ENCODE data around the gene SUCLA2.

The SUCLA2 gene

DNA sequence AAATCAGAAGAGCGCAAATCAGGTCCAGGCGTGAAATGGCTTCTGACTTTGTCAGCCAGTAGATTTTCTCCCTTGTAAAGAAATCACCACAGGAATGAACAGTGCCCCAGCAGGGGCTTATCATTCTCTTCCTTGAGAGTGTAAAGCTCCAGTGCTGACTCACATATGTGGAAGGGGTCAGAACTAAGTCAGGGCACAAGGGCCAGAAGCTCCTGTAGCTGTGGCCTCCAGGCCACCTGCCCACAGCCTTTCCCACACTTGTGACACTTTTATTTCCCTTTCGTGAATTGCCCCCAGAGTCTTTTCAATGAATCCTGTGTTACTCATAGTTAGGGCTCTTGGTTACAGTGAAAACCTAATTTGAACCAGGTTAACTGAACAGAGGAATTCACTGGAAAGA, 99.6 kb downstream of the SUCLA2 start:
- no peak for DNase-seq (ENCODE audit: low spot score)

DNA sequence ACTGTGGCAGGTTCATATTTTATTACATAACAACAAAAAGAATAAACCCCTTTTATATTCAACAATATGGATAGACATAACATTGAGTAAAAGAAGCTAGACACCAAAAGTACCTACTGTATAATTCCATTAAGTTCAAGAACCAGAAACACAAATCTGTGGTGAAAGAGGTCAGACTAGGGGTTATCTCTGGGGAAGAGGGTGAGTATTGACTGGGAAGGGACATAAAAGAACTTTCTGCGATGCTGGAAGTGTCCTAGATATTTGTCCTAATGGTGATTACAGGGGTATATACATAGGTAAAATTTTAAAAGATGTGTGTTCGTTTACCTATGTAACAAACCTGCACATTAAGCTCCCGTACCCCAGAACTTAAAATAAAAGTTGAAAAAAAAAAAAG, 103.0 kb downstream of the SUCLA2 start:
- no peak for DNase-seq (ENCODE audit: low spot score)

DNA sequence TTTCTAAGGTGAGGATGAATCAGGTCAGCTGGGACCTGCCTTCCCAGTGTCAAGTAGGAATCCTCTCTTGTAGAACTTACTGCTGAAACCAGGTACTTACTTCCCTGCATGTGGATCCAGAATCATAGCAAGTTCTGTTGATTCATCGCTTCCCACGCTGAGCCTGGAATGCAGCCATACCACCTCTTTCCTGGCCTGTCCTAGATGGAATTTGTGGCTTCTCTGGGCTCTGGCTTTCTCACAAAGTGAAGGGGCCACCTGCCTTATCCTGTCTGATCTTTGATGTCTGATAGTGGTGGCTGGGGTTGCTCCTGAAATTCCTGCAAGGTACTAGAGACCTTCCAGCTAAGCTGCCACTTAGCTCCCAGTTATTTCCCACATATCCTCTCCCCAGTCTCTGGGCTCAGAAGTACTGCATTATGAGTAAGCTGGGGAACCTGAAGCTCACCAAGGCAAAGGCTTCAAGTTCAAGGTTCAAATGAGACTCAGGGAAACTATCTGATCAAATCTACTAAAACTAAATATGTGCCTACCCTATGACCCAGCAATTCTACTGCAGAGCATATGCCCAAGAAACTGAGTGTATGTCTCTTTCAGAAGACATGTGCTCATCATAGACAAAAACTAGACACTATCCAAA, 103.5 kb downstream of the SUCLA2 start:
- DNase-seq (ENCODE audit: low spot score): no peak

DNA sequence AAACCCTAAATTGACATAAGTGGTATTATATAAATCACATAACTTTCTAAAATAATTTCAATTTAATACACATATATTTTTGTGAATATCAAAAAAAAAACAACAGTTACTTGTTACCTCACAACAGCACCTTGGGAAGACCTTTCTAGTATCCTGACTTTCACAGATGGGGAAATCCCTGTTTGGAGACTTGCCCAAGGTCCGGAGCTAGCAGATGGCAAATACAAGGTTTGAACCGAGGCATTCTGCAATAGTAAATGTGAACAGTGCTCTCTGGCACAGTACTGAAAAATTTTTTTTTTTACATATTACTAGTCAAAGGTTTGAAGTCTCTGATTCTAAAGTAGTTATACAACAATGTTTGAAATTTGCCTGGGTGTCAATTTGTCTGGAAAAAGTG, 104.5 kb downstream of the SUCLA2 start:
- DNase-seq (ENCODE audit: low spot score): no peak

DNA sequence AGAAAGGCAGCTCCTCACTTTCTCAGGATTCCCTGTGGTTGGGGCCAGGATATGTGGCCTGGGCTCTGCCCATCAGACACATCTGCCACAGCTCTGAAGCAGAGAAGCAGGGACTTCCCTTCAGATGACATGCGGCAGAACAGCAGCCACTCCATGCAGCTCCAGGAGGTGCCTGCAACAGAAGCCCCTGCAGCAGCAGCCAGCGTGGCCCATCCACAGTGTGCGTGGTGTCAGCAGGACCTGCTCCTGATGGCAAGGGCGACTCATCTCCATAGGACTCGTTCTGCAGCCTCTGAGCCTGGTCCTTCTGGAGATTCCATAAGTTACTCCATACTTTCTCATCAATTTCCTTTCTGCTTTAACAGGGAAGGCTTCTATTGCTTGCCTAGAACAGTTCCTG, 105.0 kb downstream of the SUCLA2 start:
- no peak for DNase-seq (ENCODE audit: low spot score)

DNA sequence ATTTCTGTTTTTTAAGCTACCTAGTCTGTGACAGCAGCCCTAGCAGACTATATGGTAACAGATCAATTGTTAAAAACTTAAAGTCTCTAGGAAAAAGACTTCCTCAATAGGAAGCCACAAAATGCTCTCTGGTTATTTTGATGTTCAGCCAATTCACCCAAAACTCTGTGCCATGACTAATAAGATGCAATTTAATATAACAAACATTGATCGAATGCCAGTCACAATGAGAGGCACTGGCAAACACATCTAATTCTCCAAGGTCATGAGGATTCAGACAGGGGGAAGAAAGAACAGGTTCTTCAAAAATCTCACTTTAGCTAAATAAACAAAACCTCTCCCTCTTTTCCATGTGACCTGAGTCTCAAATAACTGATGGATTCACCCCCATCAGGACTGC, 107.5 kb downstream of the SUCLA2 start:
- DNase-seq (ENCODE audit: low spot score): no peak
